IMR-90 (cell line): ENCODE measurements around the gene EXOC4. TPM values are rescaled to one million over a fixed set of nuclear protein-coding genes. Genes with fewer than 3 reads are reported as not detected.

ENCODE experiments used
- ATAC-seq: fragments of 200-7000 bp; cut with Tn5 transposase; 2 replicates; pipeline ENCODE4 v1.9.1; 2020; ENCODE audit warnings: low read depth, mild to moderate bottlenecking, moderate library complexity
- BruUV-seq: library from RNA; stranded (reverse); fragments of 400-500 nt; replicated peaks from 2 replicates; lab custom pipeline; 2021; lab: Mats Ljungman, UMichigan
- CTCF ChIA-PET: fragments of 300-600 bp; formaldehyde crosslinking; extraction: SDS; loops from one replicate; lab custom pipeline; 2021; ENCODE audit warnings: antibody characterized with exemption; lab: Yijun Ruan, JAX
- POLR2A ChIA-PET: fragments of 300-600 bp; sonication (Branson Sonifier 250); formaldehyde crosslinking; loops from one replicate; lab custom pipeline; 2022; ENCODE audit warnings: antibody characterized with exemption; ENCODE audit not compliant: unreplicated experiment; lab: Charles Lee
- DNase-seq: peaks from one replicate; pipeline ENCODE4 v3.0.0; 2013
- H2AFZ ChIP-seq: replicated peaks from 2 replicates; pipeline ENCODE3; 2013; ENCODE audit warnings: low read length, mild to moderate bottlenecking; ENCODE audit not compliant: poor library complexity
- H2AK5ac ChIP-seq: 2 replicates; pipeline ENCODE4 v1.6.1; 2013; ENCODE audit warnings: low read depth, low read length, inconsistent platforms
- H2AK9ac ChIP-seq: replicated peaks from 2 replicates; pipeline ENCODE3; 2013; ENCODE audit warnings: mild to moderate bottlenecking, low read depth, low read length, moderate library complexity; ENCODE audit not compliant: poor library complexity
- H2BK120ac ChIP-seq: 2 replicates; pipeline ENCODE4 v1.6.1; 2013; ENCODE audit warnings: low read depth, low read length, inconsistent platforms
- H2BK15ac ChIP-seq: 3 replicates; pipeline ENCODE4 v1.6.1; 2013; ENCODE audit warnings: low read depth, low read length, inconsistent platforms
- H2BK20ac ChIP-seq: 2 replicates; pipeline ENCODE4 v1.6.1; 2013; ENCODE audit warnings: low read depth, mild to moderate bottlenecking, inconsistent platforms, low read length, moderate library complexity
- H2BK5ac ChIP-seq: 2 replicates; pipeline ENCODE4 v1.6.1; 2013; ENCODE audit warnings: mild to moderate bottlenecking, low read depth, low read length, inconsistent platforms; ENCODE audit not compliant: poor library complexity, severe bottlenecking
- H3K14ac ChIP-seq: replicated peaks from 2 replicates; pipeline ENCODE4 v1.6.1; 2013; ENCODE audit warnings: low read depth, low read length, inconsistent platforms
- H3K18ac ChIP-seq: 2 replicates; pipeline ENCODE4 v1.6.1; 2013; ENCODE audit warnings: low read depth, low read length, control low read depth
- H3K23ac ChIP-seq: 2 replicates; pipeline ENCODE4 v1.6.1; 2013; ENCODE audit warnings: low read depth, low read length, inconsistent platforms
- H3K27ac ChIP-seq: 2 replicates; pipeline ENCODE4 v1.5.1; 2013; ENCODE audit warnings: mild to moderate bottlenecking, control low read depth, low read length; ENCODE audit not compliant: insufficient read depth
- H3K27me3 ChIP-seq: 2 replicates; pipeline ENCODE4 v1.6.1; 2013; ENCODE audit warnings: low read length; ENCODE audit not compliant: control insufficient read depth, insufficient read depth
- H3K36me3 ChIP-seq: 2 replicates; pipeline ENCODE4 v1.6.1; 2013; ENCODE audit warnings: low read length, mixed read lengths; ENCODE audit not compliant: control insufficient read depth, insufficient read depth
- H3K4ac ChIP-seq: 2 replicates; pipeline ENCODE4 v1.6.1; 2013; ENCODE audit warnings: low read depth, low read length, inconsistent platforms
- H3K4me1 ChIP-seq: 2 replicates; pipeline ENCODE4 v1.6.1; 2013; ENCODE audit warnings: low read length, mixed read lengths; ENCODE audit not compliant: control insufficient read depth, insufficient read depth
- H3K4me2 ChIP-seq: 2 replicates; pipeline ENCODE4 v1.6.1; 2013; ENCODE audit warnings: low read depth, mild to moderate bottlenecking, control low read depth, low read length, moderate library complexity
- H3K4me3 ChIP-seq: 2 replicates; pipeline ENCODE4 v1.5.1; 2013; ENCODE audit warnings: low read depth, mild to moderate bottlenecking, control low read depth, low read length, moderate library complexity; ENCODE audit not compliant: insufficient read depth
- H3K56ac ChIP-seq: 2 replicates; pipeline ENCODE4 v1.6.1; 2013; ENCODE audit warnings: low read length, inconsistent platforms; ENCODE audit not compliant: insufficient read depth; ENCODE audit errors: extremely low read depth
- H3K79me1 ChIP-seq, 2 experiments: 2 replicates each; pipeline ENCODE4 v1.6.1; 2013; ENCODE audit warnings: low read length in 2 of 2, inconsistent platforms in 1 of 2, low read depth in 1 of 2
- H3K9ac ChIP-seq: 2 replicates; pipeline ENCODE4 v1.6.1; 2013; ENCODE audit warnings: low read depth, low read length, control low read depth
- H3K9me1 ChIP-seq: 2 replicates; pipeline ENCODE4 v1.6.1; 2013; ENCODE audit warnings: low read length, inconsistent platforms; ENCODE audit not compliant: insufficient read depth
- H3K9me3 ChIP-seq: 2 replicates; pipeline ENCODE4 v1.6.1; 2013; ENCODE audit warnings: low read length; ENCODE audit not compliant: control insufficient read depth, insufficient read depth
- H4K20me1 ChIP-seq: 2 replicates; pipeline ENCODE4 v1.6.1; 2013; ENCODE audit warnings: low read length, inconsistent platforms; ENCODE audit not compliant: insufficient read depth
- H4K5ac ChIP-seq: 2 replicates; pipeline ENCODE4 v1.6.1; 2013; ENCODE audit warnings: mild to moderate bottlenecking, low read depth, low read length, control low read depth
- H4K8ac ChIP-seq, 2 experiments: 2 replicates each; pipeline ENCODE4 v1.6.1; 2013; ENCODE audit warnings: low read depth in 2 of 2, low read length in 2 of 2, control low read depth in 1 of 2, inconsistent platforms in 1 of 2
- H4K91ac ChIP-seq: 2 replicates; pipeline ENCODE4 v1.6.1; 2013; ENCODE audit warnings: low read depth, low read length, inconsistent platforms; ENCODE audit not compliant: insufficient read depth
- BHLHE40 ChIP-seq: fragments of 150-350 bp; IDR thresholded peaks from 2 replicates; pipeline ENCODE4 v1.6.1; 2016; ENCODE audit warnings: mild to moderate bottlenecking, low read depth, low read length
- CHD1 ChIP-seq: IDR thresholded peaks from 2 replicates; pipeline ENCODE4 v1.6.1; 2012; ENCODE audit warnings: low read depth, low read length, improper control_type of control experiment
- RAD21 ChIP-seq: IDR thresholded peaks from 2 replicates; pipeline ENCODE4 v1.6.1; 2012; ENCODE audit warnings: low read length, improper control_type of control experiment
- SMC3 ChIP-seq: fragments of 150-350 bp; IDR thresholded peaks from 2 replicates; pipeline ENCODE4 v1.6.1; 2016; ENCODE audit warnings: low read depth, mild to moderate bottlenecking, antibody characterized with exemption, low read length, moderate library complexity
- WGBS, 2 experiments: methylation state at CpG; one replicate each; pipeline versions ENCODE4 v1.1.5 to v1.1.7; 2013; ENCODE audit warnings: missing lambda C conversion rate in 2 of 2; ENCODE audit not compliant: insufficient read length in 1 of 2; ENCODE audit errors: extremely low coverage in 2 of 2; 5-methylcytosine and 5-hydroxymethylcytosine counted together
- dilution Hi-C: fragments of 300-500 bp; cut with HindIII; formaldehyde crosslinking; loops from one replicate; pipeline ENCODE4 v1.14.3; 2018; ENCODE audit warnings: low sequenced_read_pairs; ENCODE audit not compliant: unreplicated experiment
- in situ Hi-C: fragments of 300-500 bp; cut with MboI; formaldehyde crosslinking; loops from 3 replicates; pipeline ENCODE4 v1.14.3; 2019; ENCODE audit warnings: low sequenced_read_pairs, inconsistent platforms, mixed read lengths
- intact Hi-C: fragments of 100-400 bp; cut with micrococcal nuclease; formaldehyde crosslinking; loops from 2 replicates; pipeline ENCODE4 v1.10.0; 2022
- polyA plus RNA-seq, 3 experiments: library from polyadenylated mRNA; depleted of rRNA; stranded (reverse); fragments of >200 nt; gene quantifications; 2 replicates each; pipeline ENCODE4 v1.2.3, GENCODE V29; 2012; ENCODE audit warnings: low replicate concordance in 1 of 3
- total RNA-seq: library from RNA; depleted of rRNA; stranded (reverse); fragments of >200 nt; gene quantifications from 2 replicates; pipeline ENCODE4 v1.2.3, GENCODE V29; 2012

The EXOC4 gene
- total and polyA plus RNA-seq, 2 of the 4 experiments (the other 2 are of a cell fraction): 25.4 to 94.6 TPM

GRCh38 chr7:133649593-133649992 lies 396.7 kb downstream of the EXOC4 start:
- Histone ChIP-seq H2AK9ac (no peak overlapping the region), H3K4me1 (peaks cover 4% of the 10 kb centered on the region), H3K79me1 (no peaks in the 10 kb centered on the region; a peak in 1 of 4 replicates), H2AK5ac (no peak overlapping the region), H3K18ac (no peak overlapping the region), H2BK5ac (no peak overlapping the region), H4K91ac (no peak overlapping the region), H2AFZ (no peak overlapping the region), H3K9ac (no peak overlapping the region), H4K5ac (no peak overlapping the region), H3K36me3 (no peaks in the 10 kb centered on the region), H3K4me2 (no peak overlapping the region), H3K56ac (no peak overlapping the region), H3K4ac (no peak overlapping the region; the same call in 1 of the 2 replicates), H3K9me1 (peaks cover 2% of the 10 kb centered on the region; the same call in 1 of the 2 replicates), H4K8ac (no peak overlapping the region), H2BK20ac (peak overlapping the region; percentile 34; the same call in 1 of the 2 replicates), H3K27ac (no peak overlapping the region), H2BK120ac (no peak overlapping the region; the same call in 1 of the 2 replicates), H3K23ac (no peak overlapping the region), H4K20me1 (no peaks in the 10 kb centered on the region; the same call in 1 of the 2 replicates), H2BK15ac (no peak overlapping the region), H3K14ac (peak overlapping the region; percentile 57), H3K27me3 (no peaks in the 10 kb centered on the region), H3K9me3 (peaks cover under 1% of the 10 kb centered on the region; the same call in 1 of the 2 replicates), H3K4me3 (no peak overlapping the region)
- ATAC-seq (peak; percentile 64), DNase-seq (peak; percentile 11)
- no TSS peak for BruUV-seq
- intact Hi-C loops: no loop called here
- ChIA-PET POLR2A (no interaction called here), CTCF (no interaction called here)
- TF ChIP-seq CHD1: no peak
- TF ChIP-seq RAD21: no peak
- TF ChIP-seq BHLHE40: no peak
- TF ChIP-seq SMC3: no peak
- no CpG with 5 or more reads among the region's 1 CpG for WGBS, 2 experiments
- in situ Hi-C loops: no loop called here
- dilution Hi-C loops: no loop called here
